HG02938 (cell line): ENCODE results near the gene MTARC1.

Experiments
- ATAC-seq: cut with Tn5 transposase; IDR thresholded peaks from one replicate; pipeline ENCODE4 v1.9.1; 2021; ENCODE audit warnings: mild to moderate bottlenecking, moderate library complexity; ENCODE audit not compliant: unreplicated experiment

Gene MTARC1

DNA sequence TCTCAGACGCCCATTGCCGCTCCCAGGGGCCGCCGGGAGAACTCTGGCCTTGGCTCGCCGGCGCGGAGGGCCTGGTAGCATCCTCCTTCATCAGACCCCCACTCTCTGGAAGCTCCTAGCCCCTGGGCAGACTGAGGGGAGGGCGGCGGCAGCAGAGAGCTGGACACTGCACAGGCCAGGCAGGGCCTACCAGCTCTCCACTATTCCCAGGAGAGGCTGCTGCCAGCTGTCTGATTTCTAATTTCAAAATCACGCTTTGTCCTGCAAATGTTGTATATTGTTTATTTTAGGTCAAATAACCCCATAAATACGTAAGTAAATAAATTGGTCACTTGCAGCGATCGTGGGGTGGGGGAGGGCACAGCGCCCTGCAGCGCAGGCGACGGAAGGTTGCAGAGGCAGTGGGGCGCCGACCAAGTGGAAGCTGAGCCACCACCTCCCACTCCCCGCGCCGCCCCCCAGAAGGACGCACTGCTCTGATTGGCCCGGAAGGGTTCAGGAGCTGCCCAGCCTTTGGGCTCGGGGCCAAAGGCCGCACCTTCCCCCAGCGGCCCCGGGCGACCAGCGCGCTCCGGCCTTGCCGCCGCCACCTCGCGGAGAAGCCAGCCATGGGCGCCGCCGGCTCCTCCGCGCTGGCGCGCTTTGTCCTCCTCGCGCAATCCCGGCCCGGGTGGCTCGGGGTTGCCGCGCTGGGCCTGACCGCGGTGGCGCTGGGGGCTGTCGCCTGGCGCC is at the start of gene MTARC1:
Gene MTARC1, plus strand, starts transcription at position 577 of the 732 bp plus-strand sequence. Its CDS starts 32 bp downstream, at position 609.
- peak; percentile 47 for ATAC-seq

DNA sequence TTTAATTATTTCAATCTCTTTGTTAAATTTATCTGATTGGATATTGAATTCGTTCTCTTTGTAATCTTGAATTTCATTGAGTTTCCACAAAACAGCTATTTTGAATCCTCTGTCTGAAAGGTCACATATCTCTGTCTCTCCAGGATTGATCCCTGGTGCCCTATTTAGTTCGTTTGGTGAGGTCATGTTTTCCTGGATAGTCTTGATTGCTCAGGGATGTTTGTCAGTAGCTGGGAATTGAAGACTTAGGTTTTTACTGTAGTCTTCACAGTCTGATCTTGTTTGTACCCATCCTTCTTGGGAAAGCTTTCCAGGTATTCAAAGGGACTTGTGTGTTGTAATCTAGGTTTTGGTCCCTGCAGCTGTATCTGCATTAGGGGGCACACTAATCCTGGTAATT is 45.4 kb upstream of the MTARC1 start:
- no peak for ATAC-seq

DNA sequence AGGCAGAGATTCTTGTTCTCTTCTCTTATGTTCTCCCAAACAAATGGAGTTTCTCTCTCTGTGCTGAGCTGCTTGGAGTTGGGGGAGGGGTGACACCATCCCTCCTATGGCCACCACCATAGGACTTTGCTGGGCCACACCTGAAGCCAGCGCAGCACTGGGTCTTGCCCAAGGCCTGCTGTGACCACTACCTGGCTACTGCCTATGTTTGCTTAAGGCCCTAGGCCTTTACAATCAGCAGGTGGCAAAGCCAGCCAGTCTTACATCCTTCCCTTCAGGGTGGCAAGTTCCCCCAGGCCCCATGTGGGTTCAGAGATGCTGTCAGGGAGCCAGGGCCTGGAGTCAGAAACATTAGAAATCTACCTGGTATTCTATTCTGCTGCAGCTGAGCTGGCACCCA is 44.9 kb upstream of the MTARC1 start:
- ATAC-seq, result no peak

DNA sequence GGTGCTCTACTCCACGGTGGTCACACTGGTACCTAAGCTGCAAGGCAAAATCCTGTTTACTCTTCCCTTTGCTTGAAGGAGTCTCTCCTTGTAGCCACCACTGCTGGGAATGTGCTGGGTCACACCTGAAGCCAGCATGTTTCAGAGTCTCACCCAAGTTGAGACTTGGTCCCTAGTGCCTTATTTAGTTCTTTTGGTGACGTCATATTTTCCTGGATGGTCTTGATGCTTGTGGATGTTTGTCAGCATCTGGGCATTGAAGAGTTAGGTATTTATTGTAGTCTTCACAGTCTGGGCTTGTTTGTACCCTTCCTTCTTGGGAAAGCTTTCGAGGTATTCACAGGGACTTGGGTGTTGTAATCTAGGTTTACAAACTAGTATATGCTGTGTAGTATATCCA is 44.2 kb upstream of the MTARC1 start:
- no peak for ATAC-seq

DNA sequence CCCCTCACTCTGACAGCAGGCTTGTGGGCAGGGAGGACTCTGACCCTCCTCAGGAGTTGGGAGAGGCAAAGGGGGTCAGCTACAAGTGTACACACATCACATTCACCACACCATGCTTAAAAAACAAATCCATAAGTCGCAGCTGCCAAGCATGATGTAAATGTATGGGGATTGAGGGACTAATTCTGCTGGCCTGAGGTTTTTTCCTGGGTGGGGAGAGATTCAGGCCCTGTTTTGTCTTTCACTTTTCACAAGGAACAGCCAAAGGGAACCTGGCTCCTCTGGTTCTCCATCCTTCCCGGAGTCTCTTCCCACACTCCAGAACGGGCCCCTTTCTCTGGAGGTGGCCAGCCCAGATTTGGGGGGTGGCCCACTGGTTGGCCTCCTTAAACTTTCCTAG is 39.9 kb upstream of the MTARC1 start:
- ATAC-seq, result no peak

DNA sequence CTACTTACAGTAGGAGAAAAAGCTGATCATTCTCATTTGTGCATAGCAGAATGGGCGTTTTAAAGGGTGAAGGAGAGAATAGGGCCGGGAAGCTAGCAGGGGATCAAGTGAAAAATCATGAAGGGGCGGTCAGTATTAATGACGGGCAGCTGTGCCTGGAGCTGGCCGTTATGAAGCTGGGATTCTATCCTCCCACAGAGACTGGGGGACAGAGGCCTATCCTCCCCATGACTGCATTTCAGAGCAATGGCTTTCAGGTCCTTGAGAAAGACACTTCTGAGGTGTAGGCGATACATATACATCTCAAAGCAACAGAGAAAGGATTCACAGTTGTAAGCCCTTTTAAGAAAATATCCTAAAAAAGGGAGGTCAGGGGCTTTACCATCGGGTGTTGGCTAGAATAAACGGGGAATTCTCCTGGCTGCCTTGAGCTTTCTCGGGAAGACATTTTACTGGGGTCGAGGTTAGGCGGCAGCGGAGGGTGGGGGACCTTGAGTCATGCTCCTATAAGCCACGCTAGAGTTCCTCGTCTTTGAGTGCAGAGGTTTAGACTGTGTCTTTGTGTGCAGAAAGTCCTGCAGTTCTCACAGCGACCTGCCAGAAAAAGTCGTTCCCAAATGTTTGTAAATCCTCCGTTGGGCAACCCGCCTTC is 39.1 kb upstream of the MTARC1 start:
- peak; percentile 27 for ATAC-seq

DNA sequence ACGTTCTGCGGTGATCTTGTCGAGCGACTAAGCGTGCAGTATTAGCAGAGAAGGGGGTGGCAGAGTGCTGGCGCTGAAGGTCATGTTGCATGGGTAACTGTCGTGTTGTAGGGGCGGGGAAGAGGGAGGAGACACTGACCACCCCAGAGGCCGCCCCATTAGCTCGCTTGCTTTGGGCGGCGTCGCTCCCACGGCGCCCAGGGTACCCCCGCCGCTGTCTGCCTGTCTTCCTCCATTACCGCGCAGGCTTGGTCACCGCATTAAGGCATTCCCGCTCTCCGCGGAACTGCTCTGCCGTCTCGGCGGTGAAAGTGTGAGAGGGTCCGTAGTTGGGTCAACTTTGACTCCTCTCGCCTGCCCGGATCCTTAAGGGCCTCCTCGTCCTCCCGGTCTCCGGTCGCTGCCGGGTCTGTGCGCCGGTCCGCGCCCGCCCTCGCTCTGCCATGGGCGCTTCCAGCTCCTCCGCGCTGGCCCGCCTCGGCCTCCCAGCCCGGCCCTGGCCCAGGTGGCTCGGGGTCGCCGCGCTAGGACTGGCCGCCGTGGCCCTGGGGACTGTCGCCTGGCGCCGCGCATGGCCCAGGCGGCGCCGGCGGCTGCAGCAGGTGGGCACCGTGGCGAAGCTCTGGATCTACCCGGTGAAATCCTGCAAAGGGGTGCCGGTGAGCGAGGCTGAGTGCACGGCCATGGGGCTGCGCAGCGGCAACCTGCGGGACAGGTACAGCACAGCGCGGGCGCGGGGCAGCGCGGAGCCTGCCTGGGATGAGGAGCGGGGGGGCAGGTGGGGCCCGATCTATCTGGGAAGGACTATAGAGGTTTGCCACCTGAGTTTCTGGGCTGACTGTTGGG is 38.4 kb upstream of the MTARC1 start, which contains the start of gene MTARC2:
Gene MTARC2, plus strand, starts transcription at position 234 of the 846 bp plus-strand sequence. Its CDS starts 210 bp downstream, at position 444.
- ATAC-seq, result peak; percentile 91

DNA sequence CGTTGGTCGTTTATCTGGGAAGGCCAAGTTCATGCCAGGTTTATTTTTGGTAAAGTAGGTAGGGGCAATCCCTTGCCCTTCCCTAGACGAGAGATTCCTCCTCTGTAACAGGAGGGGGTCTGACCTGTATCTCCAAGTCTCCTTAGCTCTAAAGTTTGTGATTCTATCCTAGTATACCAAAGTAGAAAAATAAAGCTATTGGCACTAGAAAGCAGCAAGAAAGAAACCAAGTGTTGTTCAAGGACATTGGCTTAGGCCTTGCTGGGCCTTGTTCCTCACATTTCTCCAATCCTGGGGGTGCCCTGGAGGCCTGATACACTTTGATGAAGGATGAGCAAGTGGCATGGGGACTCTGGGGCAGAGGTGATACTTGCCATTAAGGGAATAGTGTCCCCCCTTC is 37.8 kb upstream of the MTARC1 start:
- no peak for ATAC-seq

DNA sequence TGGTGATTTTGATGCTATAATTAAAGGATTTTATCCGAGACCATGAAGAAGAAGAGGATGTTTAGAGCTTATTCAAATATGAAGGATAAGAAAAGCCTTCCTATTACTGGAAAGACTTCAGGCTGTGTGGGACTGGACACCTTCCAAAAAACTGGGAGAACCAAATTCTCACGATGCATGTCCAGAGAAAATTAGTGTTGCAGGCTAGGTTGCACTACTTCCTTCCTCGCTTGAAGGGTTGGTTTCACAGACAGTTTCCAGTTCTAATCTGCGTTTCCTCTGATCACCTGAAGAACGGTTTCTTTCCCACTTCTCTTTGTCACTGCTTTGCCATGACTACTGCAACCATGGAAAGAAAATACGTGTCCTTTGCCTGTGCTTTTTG is 36.6 kb upstream of the MTARC1 start:
- ATAC-seq, result no peak

DNA sequence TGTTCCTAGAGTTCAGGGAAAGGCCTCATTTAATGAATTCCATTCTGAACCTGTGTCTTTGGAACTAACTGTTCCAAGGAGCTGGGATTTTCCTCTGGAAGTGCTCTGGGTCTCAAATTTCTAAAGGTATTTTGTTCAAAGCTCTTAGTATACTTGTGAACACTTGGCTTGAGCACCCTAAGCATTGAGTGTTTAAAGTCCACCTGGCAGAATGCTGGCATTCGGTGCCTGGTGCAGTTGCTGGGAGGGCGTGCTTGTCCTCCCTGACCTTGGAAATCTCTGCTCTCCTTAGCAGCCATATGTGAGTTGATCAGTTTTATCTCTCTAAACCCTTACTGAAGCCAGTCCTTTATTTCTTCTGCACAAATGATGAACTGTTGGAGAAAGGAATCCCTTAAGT is 35.6 kb upstream of the MTARC1 start:
- ATAC-seq, result no peak

DNA sequence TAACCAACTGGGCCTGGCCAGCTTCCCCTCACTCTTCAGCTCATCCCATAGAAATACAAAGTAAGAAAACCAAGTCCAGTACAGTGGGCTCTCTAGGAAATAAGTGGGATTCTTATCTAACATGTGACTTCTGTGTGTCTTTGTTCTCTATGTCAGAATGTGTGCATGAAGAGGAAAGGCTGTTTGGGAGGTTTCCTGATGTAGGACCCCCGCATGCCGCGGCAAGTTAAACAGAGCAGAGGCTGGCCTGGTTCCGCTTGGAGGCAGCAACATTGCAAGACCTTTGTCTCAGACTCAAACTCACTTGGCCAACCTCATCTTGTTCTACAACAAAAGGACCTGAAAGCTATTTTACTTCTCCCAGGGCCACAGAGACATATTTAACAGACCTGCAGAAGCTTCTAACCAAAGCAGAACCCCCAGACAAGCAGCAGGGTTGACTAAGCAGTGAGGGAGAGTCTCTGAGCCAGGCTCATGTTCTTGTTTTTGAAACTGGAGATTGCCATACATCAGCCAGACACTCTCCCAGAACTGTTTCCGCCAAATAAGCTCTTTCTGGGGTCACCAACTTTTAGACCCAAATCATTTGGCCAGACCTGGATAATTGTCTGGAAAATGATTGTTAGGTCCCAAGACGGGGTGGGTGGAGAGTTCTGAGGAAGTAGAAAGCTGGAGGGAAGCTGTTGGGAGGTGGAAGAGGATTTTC is 32.3 kb upstream of the MTARC1 start:
- no peak for ATAC-seq

DNA sequence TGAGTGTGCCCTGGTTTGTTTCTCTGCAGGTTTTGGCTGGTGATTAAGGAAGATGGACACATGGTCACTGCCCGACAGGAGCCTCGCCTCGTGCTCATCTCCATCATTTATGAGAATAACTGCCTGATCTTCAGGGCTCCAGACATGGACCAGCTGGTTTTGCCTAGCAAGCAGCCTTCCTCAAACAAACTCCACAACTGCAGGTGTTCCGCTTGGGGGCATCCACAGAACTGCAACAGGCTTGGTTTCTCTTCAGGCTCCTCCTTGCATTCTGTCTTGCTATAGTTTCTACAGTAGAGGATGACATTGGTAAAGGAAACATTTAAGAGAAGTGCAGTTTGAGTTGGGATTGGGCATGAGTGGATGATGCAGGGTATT is 31.8 kb upstream of the MTARC1 start:
- no peak for ATAC-seq

DNA sequence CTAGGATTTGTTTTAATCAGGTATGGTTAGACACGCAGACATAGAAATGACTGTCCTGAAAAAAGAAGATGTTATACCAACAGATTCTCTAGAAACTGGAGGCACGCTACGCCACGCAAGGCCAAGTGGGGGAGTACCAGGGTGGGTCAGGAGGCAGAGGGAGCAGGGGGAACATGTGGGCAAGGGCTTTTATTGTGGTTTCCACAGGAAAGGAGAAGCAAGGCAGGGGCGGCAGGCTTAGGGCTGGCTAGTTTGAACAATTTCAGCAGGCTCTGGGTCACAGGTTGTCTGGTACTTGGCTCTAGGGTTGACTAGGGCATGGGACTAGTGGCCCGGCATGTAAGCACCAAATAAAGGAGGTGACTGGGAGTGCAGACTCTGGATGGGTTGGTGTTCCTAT is 31.4 kb upstream of the MTARC1 start:
- ATAC-seq, result no peak

DNA sequence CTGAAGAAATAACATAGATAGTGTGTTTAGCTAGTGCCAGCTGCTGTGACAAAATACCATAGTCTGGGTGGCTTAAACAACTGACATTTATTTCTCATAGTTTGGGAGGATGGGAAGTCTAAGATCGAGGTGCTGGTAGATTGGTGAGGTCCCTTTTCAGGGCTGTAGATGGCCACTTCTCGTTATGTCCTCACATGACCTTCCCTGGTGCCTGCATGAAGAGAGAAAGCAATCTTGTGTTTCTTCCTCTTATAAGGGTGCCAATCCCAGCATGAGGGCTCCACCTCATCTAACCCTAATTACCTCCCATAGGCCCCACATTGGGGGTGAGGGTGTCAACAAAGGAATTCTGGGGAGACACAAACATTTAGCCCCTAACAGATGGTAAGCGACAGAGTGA is 29.3 kb upstream of the MTARC1 start:
- ATAC-seq, result no peak

DNA sequence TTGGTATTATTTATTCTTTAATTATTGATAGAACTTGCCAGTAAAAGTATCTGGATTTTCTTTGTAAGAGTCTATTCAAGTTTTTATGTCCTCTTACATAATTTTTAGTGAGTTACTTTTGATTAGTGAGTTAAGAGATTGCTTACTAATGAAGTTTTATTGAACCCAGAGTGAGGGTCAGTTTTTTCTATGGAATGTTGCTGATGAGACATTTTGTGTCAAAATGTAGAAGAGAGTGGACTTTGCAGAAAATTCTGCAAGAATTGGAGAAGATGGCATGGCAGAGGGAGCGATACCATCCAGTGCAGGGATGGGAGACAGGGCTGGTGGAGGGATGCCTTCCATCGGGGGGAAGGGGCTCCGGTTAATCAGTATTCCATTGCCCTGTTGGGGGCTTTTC is 27.6 kb upstream of the MTARC1 start:
- ATAC-seq, result no peak

DNA sequence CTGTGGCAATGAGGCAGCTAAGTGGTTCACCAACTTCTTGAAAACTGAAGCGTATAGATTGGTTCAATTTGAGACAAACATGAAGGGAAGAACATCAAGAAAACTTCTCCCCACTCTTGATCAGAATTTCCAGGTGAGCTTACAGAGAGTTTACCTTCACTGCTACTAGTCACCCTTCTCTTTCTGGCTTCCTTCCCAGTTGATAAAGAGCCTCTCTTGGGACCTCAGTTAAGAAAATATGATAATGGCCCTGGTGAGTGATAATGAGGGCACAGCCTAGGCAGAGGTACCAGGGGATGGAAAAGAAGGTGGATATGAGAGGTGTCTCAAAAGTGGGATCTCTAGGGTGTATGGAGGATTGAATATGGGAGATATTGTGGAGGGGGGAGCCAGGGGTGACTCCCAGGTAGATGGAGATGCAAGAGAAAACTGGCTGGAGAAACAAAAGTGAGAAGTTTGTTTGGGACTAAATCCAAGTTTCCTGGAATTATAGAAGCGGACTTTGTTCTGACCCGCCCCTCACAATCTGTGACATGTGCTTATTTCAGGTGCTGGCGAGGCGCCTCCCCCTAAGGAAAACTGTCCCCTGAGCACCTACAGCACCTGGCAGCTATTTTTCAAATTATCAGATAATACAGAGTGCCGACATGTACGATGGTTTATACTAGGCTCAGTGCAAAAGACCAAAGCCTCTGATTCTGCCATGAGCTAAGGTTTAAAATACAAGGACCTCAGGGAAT is 24.9 kb upstream of the MTARC1 start:
- ATAC-seq, result no peak

DNA sequence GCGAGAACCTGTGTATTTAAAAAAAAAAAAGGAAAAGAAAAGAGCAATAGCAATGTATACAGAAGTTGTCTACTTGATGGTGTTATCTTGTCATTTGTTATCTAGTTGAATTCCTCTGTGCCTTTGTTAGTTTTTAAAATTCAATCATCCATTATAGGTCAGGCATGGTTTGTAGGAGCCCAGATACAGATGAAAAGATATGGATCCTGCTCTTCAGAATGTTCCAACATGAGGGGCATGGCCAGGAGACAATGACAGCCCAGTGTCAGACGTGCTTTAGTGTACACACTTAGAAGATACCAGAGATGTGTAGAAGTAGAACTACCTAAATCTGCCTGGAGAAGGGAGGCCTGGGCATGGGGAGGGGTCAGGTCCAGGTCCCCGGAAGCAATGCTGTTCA is 22.0 kb upstream of the MTARC1 start:
- ATAC-seq, result no peak

DNA sequence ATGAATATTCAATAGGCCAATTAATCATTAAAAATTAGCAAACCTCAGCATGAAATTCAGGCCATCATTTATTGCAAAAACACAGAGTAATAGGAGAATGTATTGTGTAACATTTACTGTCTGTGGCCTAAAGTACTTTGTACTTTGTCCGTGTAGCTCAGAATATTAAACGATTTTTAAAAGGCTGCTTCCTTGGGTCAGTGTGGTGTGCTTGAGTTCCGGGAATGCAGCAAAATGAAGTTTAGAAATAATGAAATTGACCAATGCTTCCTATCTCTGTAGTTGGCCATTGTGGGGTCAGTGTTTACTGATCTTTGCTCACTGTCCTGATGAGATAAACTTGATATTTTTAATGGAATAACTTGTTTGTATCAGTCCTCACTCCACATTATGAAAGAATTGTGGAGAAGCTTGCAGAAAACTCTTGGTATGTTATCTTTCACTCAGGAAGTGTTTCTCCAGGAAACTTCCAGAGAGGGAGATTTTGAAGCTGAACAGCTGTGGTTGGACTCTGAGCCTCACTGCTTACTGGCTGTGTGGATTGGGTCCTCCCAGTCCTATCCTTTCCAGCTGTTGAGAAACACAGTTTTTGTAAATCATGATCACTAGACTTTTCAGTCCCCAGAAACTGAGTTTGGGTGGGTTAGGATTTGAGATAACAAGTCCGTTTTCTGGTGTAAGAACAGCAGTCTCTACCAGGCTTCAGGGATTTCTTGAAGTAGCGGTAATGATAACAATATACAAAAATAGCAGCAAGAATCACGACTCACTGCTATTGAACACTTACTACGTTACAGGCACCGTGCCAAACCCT is 19.2 kb upstream of the MTARC1 start:
- no peak for ATAC-seq

DNA sequence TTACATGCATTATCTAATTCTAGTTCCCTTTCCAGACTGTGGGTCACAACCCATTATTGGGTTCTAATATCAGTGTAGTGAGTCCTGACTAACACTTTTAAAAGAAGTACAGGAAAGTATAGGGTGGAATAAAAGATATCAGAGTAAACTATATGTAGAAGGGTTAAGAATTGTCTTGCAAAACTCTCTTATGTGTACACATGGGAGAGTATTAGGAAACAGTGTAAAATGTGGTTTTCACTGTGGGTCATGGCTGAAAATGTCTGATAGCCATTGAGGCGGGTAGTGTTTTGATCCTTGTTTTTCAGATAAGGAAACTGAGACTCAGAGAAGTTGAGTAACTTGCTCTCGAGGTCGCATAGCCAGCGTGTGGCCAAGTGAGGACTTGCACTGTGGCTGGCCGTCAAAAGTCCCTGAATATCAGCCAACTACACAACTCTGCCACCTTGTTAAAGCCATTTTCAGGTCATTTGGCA is 18.5 kb upstream of the MTARC1 start:
- ATAC-seq, result no peak
